ENCODE data around the gene SFSWAP. TPM values are rescaled to one million over a fixed set of nuclear protein-coding genes. Genes with fewer than 3 reads are reported as not detected.

The SFSWAP gene
- polyA plus RNA-seq, 1 donor from 2014 or later: 56.6 TPM

DNA sequence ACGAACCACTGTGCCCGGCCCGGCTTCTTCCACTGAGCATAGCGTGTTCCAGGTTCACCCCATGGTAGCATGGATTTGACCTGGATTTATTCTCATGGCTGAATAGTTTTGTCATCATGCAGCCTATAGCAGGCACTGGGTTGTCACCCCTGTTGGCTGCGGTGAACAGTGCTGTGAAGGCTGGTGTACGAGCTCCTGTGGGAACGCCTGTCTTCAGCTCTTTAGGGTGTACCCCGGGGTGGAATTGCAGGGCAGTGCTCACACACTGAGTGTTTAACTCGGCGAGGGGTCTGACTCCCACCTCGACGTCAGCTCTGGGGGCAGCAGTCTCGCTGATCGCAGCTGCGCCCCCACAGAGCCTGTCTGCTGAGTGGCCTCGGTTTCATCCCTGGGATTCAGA, 132.6 kb downstream of the SFSWAP start:
- Histone ChIP-seq H3K4me2 (ENCODE audit: low read length) (no peak overlapping the region), H3K79me2 (replicated peaks; ENCODE audit: insufficient read depth, low read length) (no peaks in the 10 kb centered on the region), H3K27me3 (ENCODE audit: insufficient read depth, low read depth, low read length) (no peaks in the 10 kb centered on the region), H3F3A (ENCODE audit: insufficient read depth, low read length, poor library complexity, severe bottlenecking) (no peaks in the 10 kb centered on the region), H4K20me1 (ENCODE audit: insufficient read depth) (no peaks in the 10 kb centered on the region), H3K36me3 (ENCODE audit: insufficient read depth, low read length) (no peaks in the 10 kb centered on the region), H3K9me2 (ENCODE audit: insufficient read depth, low read length) (no peaks in the 10 kb centered on the region), H3K9ac (ENCODE audit: low read length) (no peak overlapping the region), H2AFZ (ENCODE audit: low read depth, low read length) (no peak overlapping the region), H3K27ac (ENCODE audit: low read length) (no peak overlapping the region), H3K9me3 (ENCODE audit: low read length) (no peaks in the 10 kb centered on the region), H3K4me3 (ENCODE audit: low read length) (no peak overlapping the region)
- no peak for TF ChIP-seq EZH2 (IDR thresholded peaks at IDR 0.05; ENCODE audit: borderline replicate concordance, insufficient read depth, low read length, poor library complexity, severe bottlenecking)
- TF ChIP-seq, protein P1, sequence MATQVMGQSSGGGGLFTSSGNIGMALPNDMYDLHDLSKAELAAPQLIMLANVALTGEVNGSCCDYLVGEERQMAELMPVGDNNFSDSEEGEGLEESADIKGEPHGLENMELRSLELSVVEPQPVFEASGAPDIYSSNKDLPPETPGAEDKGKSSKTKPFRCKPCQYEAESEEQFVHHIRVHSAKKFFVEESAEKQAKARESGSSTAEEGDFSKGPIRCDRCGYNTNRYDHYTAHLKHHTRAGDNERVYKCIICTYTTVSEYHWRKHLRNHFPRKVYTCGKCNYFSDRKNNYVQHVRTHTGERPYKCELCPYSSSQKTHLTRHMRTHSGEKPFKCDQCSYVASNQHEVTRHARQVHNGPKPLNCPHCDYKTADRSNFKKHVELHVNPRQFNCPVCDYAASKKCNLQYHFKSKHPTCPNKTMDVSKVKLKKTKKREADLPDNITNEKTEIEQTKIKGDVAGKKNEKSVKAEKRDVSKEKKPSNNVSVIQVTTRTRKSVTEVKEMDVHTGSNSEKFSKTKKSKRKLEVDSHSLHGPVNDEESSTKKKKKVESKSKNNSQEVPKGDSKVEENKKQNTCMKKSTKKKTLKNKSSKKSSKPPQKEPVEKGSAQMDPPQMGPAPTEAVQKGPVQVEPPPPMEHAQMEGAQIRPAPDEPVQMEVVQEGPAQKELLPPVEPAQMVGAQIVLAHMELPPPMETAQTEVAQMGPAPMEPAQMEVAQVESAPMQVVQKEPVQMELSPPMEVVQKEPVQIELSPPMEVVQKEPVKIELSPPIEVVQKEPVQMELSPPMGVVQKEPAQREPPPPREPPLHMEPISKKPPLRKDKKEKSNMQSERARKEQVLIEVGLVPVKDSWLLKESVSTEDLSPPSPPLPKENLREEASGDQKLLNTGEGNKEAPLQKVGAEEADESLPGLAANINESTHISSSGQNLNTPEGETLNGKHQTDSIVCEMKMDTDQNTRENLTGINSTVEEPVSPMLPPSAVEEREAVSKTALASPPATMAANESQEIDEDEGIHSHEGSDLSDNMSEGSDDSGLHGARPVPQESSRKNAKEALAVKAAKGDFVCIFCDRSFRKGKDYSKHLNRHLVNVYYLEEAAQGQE (IDR thresholded peaks at IDR 0.05; ENCODE audit: borderline replicate concordance): no peak
- TF ChIP-seq EP300 (conservative IDR thresholded peaks at IDR 0.05; ENCODE audit: poor library complexity, severe bottlenecking): no peak
- no peak for TF ChIP-seq MXI1 (conservative IDR thresholded peaks at IDR 0.05; ENCODE audit: poor library complexity, severe bottlenecking)
- TF ChIP-seq, protein P2, sequence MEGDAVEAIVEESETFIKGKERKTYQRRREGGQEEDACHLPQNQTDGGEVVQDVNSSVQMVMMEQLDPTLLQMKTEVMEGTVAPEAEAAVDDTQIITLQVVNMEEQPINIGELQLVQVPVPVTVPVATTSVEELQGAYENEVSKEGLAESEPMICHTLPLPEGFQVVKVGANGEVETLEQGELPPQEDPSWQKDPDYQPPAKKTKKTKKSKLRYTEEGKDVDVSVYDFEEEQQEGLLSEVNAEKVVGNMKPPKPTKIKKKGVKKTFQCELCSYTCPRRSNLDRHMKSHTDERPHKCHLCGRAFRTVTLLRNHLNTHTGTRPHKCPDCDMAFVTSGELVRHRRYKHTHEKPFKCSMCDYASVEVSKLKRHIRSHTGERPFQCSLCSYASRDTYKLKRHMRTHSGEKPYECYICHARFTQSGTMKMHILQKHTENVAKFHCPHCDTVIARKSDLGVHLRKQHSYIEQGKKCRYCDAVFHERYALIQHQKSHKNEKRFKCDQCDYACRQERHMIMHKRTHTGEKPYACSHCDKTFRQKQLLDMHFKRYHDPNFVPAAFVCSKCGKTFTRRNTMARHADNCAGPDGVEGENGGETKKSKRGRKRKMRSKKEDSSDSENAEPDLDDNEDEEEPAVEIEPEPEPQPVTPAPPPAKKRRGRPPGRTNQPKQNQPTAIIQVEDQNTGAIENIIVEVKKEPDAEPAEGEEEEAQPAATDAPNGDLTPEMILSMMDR (IDR thresholded peaks at IDR 0.05; ENCODE audit: poor library complexity, severe bottlenecking): no peak
- TF ChIP-seq SMC3 (conservative IDR thresholded peaks at IDR 0.05; ENCODE audit: poor library complexity): no peak
- TF ChIP-seq TAF1 (IDR thresholded peaks at IDR 0.05; ENCODE audit: low read depth): no peak
- no peak for TF ChIP-seq POLR2AphosphoS5 (IDR thresholded peaks at IDR 0.05)
- no peak for TF ChIP-seq RAD21 (conservative IDR thresholded peaks at IDR 0.05)

DNA sequence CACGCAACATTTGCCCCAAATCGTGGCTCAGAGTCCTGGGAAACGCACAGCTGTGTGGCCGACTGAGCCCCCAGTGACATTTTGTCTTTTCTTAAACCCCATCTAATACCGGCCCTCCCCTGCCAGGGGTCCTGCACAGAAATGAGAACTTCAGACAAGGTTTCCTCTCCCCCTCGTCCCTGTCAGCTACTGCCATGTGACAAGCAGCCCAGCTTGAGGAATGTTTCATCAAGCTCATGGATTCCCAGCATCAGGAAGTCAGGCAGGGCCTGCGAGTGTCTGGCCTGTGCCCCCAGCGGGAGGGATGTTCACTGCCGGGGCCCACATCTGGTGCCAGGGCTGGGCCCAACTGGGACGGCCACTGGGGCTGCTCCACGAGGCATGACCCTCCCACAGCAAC, 133.2 kb downstream of the SFSWAP start:
- H3F3A ChIP-seq (ENCODE audit: insufficient read depth, low read length, poor library complexity, severe bottlenecking): no peaks in the 10 kb centered on the region

More for the DNA sequence above, 133.2 kb downstream of the SFSWAP start:
- Histone ChIP-seq H3K9ac (ENCODE audit: low read length) (no peak overlapping the region), H3K9me2 (ENCODE audit: insufficient read depth, low read length) (no peaks in the 10 kb centered on the region), H3K27ac (ENCODE audit: low read length) (no peak overlapping the region), H3K4me3 (ENCODE audit: low read length) (no peak overlapping the region), H3K36me3 (ENCODE audit: insufficient read depth, low read length) (no peaks in the 10 kb centered on the region), H3K27me3 (ENCODE audit: insufficient read depth, low read depth, low read length) (no peaks in the 10 kb centered on the region), H2AFZ (ENCODE audit: low read depth, low read length) (no peak overlapping the region), H4K20me1 (ENCODE audit: insufficient read depth) (no peaks in the 10 kb centered on the region), H3K4me2 (ENCODE audit: low read length) (no peak overlapping the region), H3K9me3 (ENCODE audit: low read length) (no peaks in the 10 kb centered on the region), H3K79me2 (replicated peaks; ENCODE audit: insufficient read depth, low read length) (no peaks in the 10 kb centered on the region)
- TF ChIP-seq EZH2 (IDR thresholded peaks at IDR 0.05; ENCODE audit: borderline replicate concordance, insufficient read depth, low read length, poor library complexity, severe bottlenecking) (no peak), SMC3 (conservative IDR thresholded peaks at IDR 0.05; ENCODE audit: poor library complexity) (no peak), EP300 (conservative IDR thresholded peaks at IDR 0.05; ENCODE audit: poor library complexity, severe bottlenecking) (no peak), TAF1 (IDR thresholded peaks at IDR 0.05; ENCODE audit: low read depth) (no peak)

All from neural cell (in vitro differentiated cells).